Suppressor macrophage treated with lipopolysaccharide for 1 hour (primary cell): ENCODE results near the gene KLHDC7B.
A peak's percentile ranks its signal among the peaks of the same experiment; 100 is the strongest.

ENCODE experiments used
- DNase-seq, 3 donors: peaks; one replicate each; pipeline ENCODE4 v3.0.0-alpha.2; 2020 to 2022

The KLHDC7B gene

DNA sequence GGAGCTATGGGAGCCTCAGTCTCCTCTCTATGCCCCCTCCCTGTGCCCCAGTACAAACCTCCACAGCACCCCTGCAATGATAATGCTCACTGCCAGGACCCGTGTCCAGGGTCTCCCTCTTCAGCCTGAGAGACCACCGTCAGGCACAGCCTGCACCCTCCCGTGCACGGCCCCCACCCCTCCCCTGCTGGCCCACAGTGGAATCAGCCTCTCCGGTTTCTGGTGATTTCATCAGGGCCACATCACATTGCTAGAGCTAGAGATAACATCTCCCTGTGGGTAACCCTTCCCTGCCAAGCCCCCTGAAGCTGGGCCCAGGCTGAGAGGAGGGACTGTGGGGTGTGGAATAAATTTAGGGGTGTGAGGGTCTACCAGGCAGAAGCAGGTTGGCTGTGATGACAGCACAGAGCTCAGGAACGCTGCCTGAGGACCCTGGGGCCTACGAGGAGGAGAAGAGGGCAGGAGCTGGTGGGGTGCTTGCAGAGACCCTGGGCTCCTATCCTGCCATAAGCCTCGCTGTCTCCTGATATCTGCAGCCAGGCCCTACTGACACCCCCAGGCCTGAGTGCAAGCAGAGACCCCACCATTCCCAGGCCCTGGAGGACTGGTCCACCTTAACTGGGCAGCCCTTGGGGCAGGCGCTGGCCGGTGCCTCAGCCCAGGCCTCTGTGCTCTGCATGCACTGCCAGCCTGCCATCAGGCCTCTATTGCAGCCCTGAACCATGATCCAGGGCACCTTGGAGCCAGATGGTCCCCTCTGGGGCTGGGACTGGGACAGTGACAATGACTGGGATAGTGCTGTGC is at the start of gene KLHDC7B:
Gene KLHDC7B (plus strand): TSS at position 378 of the 804 bp plus-strand sequence. CDS start 345 bp downstream, at position 723.
- peak in 1 of 3 donors; percentile 20 for DNase-seq

DNA sequence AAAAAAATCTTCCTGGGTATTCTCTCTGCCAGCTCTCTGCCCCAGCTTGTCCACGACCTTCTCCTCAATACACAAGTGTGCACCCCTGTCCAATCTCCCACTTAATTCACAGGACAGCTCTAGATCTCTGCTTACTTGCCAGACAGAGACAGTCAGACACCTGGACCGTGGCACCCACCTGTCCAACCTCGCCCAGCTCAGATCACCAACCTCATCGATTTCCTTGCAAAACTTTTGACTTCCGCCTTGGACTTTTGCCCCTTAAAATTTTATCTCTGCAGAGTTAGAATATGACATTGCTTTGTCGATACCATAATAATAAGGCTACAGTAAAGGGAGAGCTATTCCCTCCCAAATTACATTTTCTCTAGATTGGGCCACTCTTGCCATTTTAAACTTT is 48.6 kb upstream of the KLHDC7B start:
- no peak for DNase-seq

DNA sequence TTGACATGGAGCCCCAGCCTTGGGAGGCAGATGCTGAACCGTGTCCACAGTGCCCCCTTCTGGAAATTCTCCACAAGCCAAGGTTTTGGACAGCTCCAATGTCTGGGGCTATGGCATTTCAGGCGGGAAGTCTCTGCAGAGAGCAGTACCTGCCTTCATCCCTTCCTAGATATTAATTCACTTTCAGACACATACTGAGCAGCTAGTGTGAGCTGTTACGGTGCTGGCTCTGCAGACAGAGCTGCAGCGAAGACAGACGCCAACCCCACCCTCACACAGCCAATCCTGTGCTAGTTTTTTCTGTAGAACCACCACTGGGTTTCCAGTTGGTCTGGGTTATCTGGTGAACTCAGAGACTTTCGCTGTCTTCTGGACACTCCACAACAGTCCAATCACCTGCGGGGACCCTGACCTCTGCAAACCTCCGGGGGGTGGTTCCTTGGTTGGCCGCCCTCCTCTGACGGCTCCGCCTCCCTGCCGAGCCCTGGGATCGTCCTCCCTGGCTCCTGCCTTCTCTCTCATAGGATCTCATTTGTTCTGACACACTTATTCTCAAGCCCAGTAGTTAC is 47.3 kb upstream of the KLHDC7B start:
- DNase-seq: peak; percentile 77 to 88 (median 85)

DNA sequence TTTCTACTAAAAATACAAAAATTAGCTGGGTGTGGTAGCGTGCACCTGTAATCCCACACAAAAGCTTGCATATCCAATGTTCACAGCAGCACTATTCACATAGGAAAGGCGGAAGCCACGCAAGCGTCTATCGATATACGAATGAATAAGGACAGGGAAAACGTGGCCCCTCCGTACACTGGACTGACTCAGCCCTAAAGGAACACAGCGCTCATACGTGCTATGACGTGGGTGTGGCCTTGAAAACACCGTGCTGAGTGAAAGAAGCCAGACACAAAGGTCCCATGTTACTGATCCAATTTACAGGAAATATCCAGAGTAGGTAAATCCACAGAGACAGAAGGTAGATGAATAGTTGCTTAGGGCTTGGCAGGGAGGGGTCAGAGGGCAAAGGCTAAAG is 45.2 kb upstream of the KLHDC7B start:
- DNase-seq: no peak

DNA sequence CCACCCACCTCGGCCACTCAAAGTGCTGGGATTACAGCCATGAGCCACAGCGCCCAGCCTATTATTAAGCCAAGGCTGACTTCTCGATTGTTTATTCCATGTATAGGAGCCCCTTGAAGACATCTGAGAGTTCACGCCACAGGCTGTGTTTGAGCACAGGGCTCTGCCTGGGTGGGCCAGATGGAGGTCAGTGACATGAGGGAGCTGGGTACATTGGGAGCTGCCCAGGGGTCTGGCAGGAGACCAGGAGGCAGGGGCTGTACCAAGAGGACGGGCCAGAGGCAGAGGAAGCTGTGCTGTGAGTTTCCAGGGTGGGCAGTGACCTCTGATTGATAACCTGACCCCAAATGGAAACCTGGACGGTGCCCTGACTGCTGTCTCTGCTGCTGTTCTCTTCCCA is 43.6 kb upstream of the KLHDC7B start:
- no peak for DNase-seq

DNA sequence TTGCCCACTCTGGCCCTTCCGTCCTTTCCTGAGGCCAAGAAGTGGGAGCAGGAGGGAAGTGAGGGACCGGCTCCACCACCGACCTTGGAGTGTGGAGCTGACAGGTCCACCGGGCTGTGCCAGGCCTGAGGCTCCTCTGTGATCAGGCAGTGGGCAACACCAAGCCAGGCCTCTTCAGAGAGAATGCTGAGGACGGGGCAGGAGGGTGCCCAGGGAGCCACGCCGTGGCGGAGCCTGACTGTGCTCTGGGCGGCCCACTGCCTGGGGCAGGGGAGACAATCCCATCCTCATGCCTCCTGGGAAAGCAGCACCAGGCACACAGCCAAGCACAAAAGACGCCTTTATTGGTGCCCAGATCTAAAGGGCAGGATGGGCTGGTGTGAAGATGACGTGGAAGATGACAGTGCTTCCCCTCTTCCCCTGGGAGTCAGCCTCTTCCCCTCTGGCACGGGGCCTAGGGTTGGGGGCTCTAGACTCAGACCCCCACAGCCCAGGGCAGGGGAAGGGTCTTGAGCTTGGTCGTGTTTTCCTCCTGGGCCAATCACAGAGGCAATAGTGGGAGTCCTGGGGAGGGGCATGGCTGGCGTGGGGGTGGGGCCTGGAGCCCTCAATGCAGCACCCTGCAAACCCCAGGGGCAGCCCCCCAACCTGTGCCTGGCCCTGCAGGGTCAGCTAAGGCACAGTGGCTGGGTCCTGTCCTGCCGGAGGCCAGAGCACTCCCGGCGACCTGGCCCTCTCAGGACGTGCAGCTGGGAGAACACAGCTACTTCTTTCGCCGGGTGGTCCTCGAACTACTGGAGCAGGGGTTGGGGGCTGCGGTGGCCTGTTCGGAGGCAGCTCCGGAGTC is 42.8 kb upstream of the KLHDC7B start:
- no peak for DNase-seq

DNA sequence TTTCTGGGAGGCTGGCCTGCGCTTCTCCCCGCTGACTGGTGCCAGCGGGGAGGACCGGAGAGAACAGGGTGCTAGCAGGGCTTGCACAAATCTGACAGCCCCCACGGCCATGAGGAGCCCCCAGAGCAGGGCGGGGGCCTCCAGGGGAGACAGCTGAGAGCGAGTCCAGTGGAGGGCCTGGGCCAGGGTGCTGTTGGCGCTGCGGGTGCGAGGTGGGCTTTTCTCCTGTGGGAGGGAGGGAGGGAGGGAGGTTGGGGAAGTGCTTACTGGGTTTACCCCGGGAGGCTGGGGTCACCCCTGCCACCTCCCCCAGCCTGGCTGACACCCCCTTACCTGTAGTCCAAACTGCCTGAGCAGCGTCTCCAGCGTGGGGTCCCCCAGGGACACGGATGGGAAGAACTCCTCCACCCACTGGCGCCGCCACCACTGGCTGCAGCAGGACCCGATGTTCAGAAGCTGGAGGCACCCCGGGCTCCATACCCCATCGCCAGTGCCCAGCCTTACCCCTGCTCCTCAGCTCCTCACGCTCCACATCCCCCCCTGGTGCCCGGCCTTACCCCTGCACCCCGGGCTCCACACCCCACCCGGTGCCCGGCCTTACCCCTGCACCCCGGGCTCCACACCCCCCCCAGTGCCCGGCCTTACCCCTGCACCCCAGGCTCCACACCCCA is 42.1 kb upstream of the KLHDC7B start:
- peak in 1 of 3 donors; percentile 31 for DNase-seq

DNA sequence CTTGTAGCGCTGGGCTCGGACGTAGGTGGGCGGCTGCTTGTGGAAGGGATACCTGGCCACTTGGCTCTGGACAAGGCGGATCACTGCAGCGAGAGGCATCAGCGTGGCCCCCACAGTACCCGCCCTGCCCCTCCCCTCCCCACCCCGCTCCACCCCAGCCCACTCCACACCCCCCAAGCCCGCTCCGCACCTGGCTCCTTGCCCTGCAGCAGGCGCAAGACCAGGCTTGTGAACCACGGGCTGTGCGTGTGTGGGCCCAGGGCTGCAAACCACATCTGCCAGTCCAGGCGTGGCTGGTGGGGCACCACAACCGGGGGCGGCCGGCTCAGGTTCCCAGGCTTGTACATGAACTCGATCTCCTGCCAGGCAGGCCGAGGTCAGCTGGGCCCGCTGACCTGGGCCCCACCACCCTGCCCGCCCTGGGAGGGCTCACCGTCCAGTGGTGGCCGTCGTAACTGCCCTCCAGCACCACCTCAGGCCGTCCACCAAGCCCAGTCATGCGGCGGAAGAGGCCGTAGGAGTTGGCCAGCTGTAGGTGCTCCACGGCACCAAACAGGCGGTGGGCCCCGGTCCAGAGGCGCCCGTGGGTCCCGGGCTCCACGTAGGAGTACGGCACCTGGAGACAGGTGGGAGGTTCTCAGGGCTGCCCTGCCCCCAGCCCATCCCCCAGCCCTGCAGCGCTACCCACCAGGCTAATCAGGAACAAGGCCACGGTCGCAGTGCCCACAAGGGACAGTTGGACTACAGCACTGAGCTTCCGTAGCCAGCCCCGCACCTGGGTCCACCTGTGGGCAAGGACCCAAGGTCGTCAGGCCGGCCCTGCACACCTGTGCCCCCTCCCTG is 41.1 kb upstream of the KLHDC7B start:
- no peak for DNase-seq

DNA sequence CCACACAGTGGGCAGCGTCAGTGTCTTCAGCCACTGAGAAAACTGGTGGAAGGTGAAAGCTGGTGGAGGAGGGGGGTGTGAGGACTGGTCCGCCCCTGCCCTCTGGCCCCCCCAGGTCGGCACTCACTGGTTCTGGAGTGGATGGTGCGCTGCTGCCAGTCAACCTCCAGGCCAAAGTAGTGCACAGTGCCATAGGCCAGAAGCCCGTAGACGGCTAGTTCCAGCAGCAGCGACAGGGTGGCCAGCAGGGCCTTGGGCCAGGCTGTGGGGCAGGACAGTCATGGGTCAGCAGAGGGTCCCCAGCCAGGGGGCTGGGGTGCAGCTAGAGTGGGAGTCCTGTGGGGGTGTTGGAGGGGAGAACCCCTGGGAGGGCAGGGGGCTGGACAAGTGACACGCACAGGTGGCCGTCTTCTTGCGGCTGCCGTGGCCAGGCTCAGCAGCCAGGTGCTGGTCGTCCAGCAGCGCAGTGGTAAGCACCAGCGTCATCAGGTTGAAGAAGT is 40.4 kb upstream of the KLHDC7B start:
- no peak for DNase-seq

DNA sequence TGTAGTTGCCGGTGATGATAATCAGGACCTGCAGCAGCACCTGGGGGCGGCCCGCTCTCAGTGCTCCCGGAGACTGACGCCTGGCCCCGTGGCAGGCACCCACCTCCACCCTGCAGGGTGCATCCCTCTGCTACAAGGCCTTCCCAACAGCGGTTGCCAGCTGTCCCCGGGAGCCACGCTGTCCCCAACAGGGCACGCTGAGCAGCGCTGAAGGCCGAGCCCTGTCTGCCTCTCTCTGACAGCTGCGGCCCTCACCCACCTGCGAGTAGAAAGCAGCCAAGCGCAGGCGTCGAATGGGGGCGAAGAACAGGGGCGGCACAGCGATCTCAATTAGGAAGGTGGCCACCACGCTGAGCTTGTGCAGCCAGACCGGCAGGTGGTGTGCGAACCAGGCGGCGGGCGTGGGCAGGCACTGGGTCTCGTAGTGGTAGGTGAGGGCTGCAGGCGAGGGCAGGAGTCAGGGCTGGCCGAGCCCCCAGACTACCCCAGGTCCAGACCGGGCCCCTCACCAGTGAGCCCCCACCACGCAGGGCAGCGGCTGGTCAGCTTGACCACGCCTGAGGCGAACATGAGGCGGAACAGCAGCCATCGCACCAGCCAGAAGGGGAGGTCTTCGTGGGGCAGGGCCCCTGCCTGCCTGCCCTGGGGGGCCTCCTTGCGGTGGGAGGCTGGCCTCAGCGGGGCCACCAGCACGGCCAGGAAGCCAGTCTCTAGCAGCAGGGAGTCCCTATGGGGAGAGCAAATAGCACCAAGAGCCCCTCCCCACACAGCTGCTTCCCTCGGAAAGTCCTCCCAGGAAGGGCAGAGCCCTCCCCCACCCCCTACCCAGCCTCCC is 39.7 kb upstream of the KLHDC7B start:
- DNase-seq: no peak

DNA sequence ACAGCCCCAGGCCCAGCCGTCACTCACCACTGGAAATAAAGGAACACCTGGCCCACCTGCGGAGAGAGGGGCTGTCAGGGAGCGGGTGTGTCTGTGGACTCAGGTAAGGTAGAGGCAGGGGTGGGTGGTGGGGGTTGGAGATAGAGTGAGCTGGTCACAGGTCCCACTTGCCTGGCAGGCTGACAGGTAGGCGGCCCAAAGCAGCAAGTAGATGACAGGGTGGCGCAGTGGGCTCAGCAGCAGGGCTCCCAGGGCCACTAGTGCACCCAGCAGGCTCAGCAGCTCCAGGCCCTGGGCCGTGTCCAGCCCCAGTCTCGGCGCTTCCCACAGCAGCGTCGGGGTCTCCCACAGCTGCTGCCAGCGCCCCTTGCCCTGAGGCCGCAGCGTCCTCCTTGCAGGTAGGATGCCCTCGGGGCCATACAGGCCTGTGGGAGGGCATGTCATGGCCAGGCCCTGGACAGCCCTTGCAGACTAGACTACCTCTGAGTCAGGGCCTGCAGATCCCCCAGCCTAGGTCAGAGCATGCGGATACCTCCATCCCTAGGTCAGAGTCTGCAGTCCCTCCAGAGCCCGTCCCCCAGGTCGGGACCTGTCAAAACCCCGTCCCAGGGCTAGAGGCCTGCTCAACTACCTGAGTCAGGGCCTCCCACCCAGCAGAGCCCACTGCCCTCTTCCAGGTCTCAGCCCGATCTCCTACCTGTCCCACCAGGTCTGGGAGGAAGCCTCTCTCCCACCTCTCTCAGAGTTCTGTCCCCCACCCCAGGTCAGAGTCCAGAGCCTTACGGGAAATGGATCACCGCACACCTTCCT is 38.9 kb upstream of the KLHDC7B start:
- DNase-seq: no peak

DNA sequence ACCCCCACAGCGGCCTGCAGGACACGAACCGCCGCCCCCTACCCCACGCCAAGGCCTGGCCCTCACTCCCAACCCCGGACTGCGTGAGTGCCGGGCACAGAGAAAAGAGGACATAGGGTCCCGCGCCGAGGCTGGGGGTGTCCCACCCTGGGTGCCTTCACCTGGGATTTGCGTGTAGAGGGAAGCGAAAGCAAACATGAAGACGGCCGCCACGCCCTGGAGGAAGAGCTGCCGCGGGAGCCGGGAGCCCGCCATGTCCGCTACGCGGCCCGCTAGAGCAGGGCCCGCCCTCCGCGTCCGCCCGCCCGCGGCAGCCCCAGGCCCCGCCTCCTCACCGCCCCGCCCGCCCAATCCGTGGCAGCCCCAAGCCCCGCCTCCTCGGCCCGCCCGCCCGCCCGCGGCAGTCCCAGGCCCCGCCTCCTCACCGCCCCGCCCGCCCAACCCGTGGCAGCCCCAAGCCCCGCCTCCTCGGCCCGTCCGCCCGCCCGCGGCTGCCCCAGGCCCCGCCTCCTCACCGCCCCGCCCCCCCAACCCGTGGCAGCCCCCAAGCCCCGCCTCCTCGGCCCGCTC is 38.2 kb upstream of the KLHDC7B start, which contains the start of gene LMF2:
Gene LMF2 (minus strand): TSS at position 282 of the 570 bp plus-strand sequence. CDS start 27 bp downstream, at position 255.
- peak in 1 of 3 donors; percentile 100 for DNase-seq

DNA sequence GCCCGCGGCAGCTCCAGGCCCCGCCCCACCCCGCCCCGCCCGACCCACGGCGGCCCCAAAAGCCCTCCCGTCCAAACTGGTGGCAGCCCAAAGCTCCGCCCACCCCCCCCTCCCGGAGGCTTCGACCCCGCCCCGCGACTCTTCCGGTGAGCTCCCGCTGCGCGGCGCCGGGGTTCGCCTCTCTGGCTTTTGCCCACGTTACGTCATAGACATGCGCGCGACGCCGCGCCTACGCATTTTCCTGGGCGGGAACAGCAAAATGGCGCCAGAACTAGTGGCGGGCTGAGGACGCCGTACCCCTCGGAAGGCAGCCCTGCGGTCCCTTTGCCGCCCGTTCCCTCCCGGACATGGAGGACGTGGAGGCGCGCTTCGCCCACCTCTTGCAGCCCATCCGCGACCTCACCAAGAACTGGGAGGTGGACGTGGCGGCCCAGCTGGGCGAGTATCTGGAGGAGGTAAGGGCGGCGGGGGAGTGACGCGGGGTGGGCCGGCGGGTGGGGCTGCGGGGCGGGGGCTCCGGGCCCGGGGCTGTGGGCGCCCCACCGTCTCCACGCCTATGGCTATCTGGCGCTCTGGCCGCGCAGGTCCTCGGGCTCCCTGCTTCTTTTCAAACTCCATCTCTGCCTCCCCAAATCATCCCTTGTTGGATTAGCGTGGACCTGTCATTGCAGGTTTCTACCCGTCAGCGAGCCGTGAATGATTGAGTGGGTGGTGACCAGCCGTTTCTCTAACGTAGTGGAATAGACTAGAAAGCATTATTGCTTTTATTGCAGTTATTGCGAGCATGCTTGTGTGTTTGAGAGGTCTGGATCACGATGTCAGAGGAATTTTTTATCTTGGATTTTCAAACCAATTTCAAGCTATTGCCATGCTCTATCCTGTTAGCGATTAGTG is 37.5 kb upstream of the KLHDC7B start, which contains the start of gene NCAPH2:
Gene NCAPH2 (plus strand): TSS at position 234 of the 894 bp plus-strand sequence. CDS start 114 bp downstream, at position 348.
- DNase-seq: peak in 2 of 3 donors; percentile 99 to 100

DNA sequence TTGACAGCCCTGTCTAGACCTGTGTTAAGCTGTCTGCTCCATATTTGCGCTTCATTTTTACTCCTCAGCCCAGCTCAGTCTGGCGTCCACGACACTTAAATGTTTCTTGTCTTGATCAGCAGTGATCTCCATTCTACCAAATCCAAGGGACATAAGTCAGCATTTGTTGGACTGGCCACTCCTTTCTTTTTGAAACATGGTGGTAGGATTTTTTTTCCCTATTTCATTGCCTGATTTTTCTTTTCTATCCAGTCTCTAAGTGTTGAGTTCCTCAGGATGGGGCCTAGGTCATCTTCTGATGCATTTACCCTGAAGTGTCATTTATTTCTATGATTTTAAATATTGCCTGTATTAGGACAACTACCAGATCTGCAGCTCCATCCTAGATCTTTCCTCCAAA is 36.8 kb upstream of the KLHDC7B start:
- DNase-seq: no peak

DNA sequence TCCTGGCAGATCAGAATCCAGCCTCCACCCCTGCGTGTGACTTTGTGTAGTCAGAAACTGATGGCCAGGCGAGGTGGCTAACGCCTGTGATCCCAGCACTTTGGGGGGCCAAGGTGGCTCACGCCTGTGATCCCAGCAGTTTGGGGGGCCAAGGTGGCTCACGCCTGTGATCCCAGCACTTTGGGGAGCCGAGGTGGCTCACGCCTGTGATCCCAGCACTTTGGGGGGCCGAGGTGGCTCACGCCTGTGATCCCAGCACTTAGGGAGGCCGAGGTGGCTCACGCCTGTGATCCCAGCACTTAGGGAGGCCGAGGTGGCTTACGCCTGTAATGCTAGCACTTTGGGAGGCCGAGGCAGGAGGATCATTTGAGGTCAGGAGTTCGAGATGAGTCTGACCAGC is 32.5 kb upstream of the KLHDC7B start:
- DNase-seq: no peak

DNA sequence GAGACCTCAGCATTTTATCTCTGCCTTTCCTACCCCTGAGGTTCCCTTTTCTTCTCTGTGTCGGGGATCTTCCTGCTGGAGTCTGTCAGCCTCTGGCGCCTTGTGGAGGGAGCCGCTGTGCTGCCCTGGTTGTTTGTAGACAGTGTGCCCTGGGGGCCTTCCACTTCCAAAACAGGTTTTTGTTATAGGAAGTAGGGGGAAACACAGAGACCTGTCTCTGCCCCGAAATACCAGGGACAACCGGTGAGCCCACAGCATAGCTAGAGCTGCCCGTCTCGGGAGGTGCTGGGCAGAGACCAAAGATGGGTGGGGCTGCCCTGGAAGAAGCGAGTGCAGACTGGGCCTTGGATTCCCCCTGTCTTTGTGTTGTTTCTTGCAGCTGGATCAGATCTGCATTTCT is 29.6 kb upstream of the KLHDC7B start:
- DNase-seq: no peak

DNA sequence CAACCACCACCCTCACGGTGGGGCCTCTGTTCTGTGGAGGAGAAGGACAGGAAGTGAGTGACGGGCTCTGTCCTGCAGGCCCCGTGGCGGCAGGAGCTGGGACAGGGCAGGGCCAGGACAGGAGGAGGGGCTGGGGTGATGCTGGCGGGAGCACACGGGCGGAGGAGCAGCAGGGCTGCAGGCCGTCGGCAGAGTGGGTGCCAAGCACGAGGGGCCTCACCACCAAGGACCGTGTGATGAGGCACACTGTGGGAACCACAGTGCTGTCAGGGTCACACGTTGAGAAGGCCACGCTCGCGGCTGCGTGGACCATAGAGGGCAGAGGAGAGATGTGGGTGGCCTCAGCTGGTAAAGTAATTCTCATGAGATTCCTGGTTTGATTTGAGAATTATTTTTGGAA is 28.8 kb upstream of the KLHDC7B start:
- no peak for DNase-seq
